WTC11 (cell line): ENCODE data around the gene SUDS3. TPM values are rescaled to one million over a fixed set of nuclear protein-coding genes. Genes with fewer than 3 reads are reported as not detected.

Experiments used
- ATAC-seq: fragments of 200-7000 bp; cut with Tn5 transposase; 2 replicates; pipeline ENCODE4 v1.10.0; 2021; ENCODE audit warnings: mild to moderate bottlenecking, moderate library complexity
- CTCF ChIA-PET: fragments of 300-600 bp; sonication (Branson Sonifier 250); formaldehyde crosslinking; loops from one replicate; lab custom pipeline; 2021; ENCODE audit warnings: antibody characterized with exemption; lab: Charles Lee
- POLR2A ChIA-PET: fragments of 350-600 bp; sonication (Branson Sonifier 250); formaldehyde crosslinking; loops from one replicate; lab custom pipeline; 2021; ENCODE audit warnings: antibody characterized with exemption; lab: Charles Lee
- DNase-seq: peaks from one replicate; pipeline ENCODE4 v3.0.0; 2021; ENCODE audit warnings: low spot score
- H3K27ac Mint-ChIP-seq: 2 replicates; pipeline ENCODE4 v1.8.0; 2021; ENCODE audit warnings: mixed read lengths
- H3K27me3 Mint-ChIP-seq: 2 replicates; pipeline ENCODE4 v1.8.0; 2021; ENCODE audit warnings: low read depth, mild to moderate bottlenecking, moderate library complexity, mixed read lengths
- H3K36me3 Mint-ChIP-seq: 2 replicates; pipeline ENCODE4 v1.8.0; 2021; ENCODE audit warnings: mixed read lengths
- H3K4me1 Mint-ChIP-seq: 2 replicates; pipeline ENCODE4 v1.8.0; 2022; ENCODE audit warnings: mixed read lengths
- H3K4me3 Mint-ChIP-seq: 2 replicates; pipeline ENCODE4 v1.8.0; 2021; ENCODE audit warnings: mild to moderate bottlenecking, moderate library complexity, mixed read lengths
- H3K9me3 Mint-ChIP-seq: 2 replicates; pipeline ENCODE4 v1.8.0; 2021; ENCODE audit warnings: mixed read lengths
- AR ChIP-seq: fragments of 250-450 bp; sonication (Bioruptor Pico); IDR thresholded peaks from 2 replicates; pipeline ENCODE4 v1.9.0; 2021; ENCODE audit warnings: mild to moderate bottlenecking
- CDX4 ChIP-seq: fragments of 250-450 bp; sonication (Bioruptor Pico); IDR thresholded peaks from 2 replicates; pipeline ENCODE4 v1.9.0; 2021; ENCODE audit warnings: moderate library complexity, mild to moderate bottlenecking, inconsistent platforms, borderline replicate concordance
- CREB1 ChIP-seq: sonication (generic); formaldehyde crosslinking; IDR thresholded peaks from 2 replicates; pipeline ENCODE4 v1.8.0; 2023; ENCODE audit warnings: mild to moderate bottlenecking, missing genetic modification reagents
- CTCF ChIP-seq: fragments of 200-600 bp; IDR thresholded peaks from 2 replicates; pipeline ENCODE4 v1.8.0; 2022; ENCODE audit warnings: antibody characterized with exemption
- E2F1 ChIP-seq: sonication (generic); formaldehyde crosslinking; IDR thresholded peaks from 2 replicates; pipeline ENCODE4 v1.8.0; 2022; ENCODE audit warnings: mild to moderate bottlenecking, missing genetic modification reagents
- ETV6 ChIP-seq: sonication (generic); formaldehyde crosslinking; IDR thresholded peaks from 2 replicates; pipeline ENCODE4 v1.8.1; 2022; ENCODE audit warnings: mild to moderate bottlenecking, missing genetic modification reagents
- FOXP1 ChIP-seq: sonication (generic); formaldehyde crosslinking; IDR thresholded peaks from 2 replicates; pipeline ENCODE4 v1.8.0; 2022; ENCODE audit warnings: missing genetic modification reagents, mild to moderate bottlenecking, moderate library complexity, borderline replicate concordance
- GABPB1 ChIP-seq: sonication (generic); formaldehyde crosslinking; IDR thresholded peaks from 2 replicates; pipeline ENCODE4 v1.8.1; 2023; ENCODE audit warnings: mild to moderate bottlenecking, missing genetic modification reagents
- HMGXB4 ChIP-seq: sonication (generic); formaldehyde crosslinking; IDR thresholded peaks from 2 replicates; pipeline ENCODE4 v1.8.1; 2023; ENCODE audit warnings: mild to moderate bottlenecking, moderate library complexity, missing genetic modification reagents
- IRF2 ChIP-seq: sonication (generic); formaldehyde crosslinking; IDR thresholded peaks from 2 replicates; pipeline ENCODE4 v1.8.0; 2022; ENCODE audit warnings: low read depth, missing genetic modification reagents, borderline replicate concordance
- JUN ChIP-seq: sonication (generic); formaldehyde crosslinking; IDR thresholded peaks from 2 replicates; pipeline ENCODE4 v1.8.0; 2023; ENCODE audit warnings: mild to moderate bottlenecking, missing genetic modification reagents
- NR3C1 ChIP-seq: sonication (generic); formaldehyde crosslinking; conservative IDR thresholded peaks from 2 replicates; pipeline ENCODE4 v1.8.1; 2023; ENCODE audit warnings: low read depth, mild to moderate bottlenecking, missing genetic modification reagents
- PRDM15 ChIP-seq: sonication (generic); formaldehyde crosslinking; IDR thresholded peaks from 2 replicates; pipeline ENCODE4 v1.8.0; 2022; ENCODE audit warnings: missing genetic modification reagents
- RELA ChIP-seq: sonication (generic); formaldehyde crosslinking; IDR thresholded peaks from 2 replicates; pipeline ENCODE4 v1.8.1; 2022; ENCODE audit warnings: missing genetic modification reagents, mild to moderate bottlenecking, borderline replicate concordance
- RORB ChIP-seq: fragments of 250-450 bp; sonication (Bioruptor Pico); IDR thresholded peaks from 2 replicates; pipeline ENCODE4 v1.9.0; 2021; ENCODE audit warnings: mild to moderate bottlenecking
- SOX15 ChIP-seq: fragments of 250-450 bp; sonication (Bioruptor Pico); IDR thresholded peaks from 2 replicates; pipeline ENCODE4 v1.9.0; 2021; ENCODE audit warnings: mild to moderate bottlenecking
- TEAD1 ChIP-seq: sonication (generic); formaldehyde crosslinking; IDR thresholded peaks from 2 replicates; pipeline ENCODE4 v1.8.0; 2022; ENCODE audit warnings: mild to moderate bottlenecking, missing genetic modification reagents
- TEAD4 ChIP-seq: sonication (generic); formaldehyde crosslinking; IDR thresholded peaks from 2 replicates; pipeline ENCODE4 v1.8.0; 2022; ENCODE audit warnings: mild to moderate bottlenecking, missing genetic modification reagents
- USF1 ChIP-seq: sonication (generic); formaldehyde crosslinking; IDR thresholded peaks from 2 replicates; pipeline ENCODE4 v1.8.0; 2022; ENCODE audit warnings: mild to moderate bottlenecking, missing genetic modification reagents
- ZBTB21 ChIP-seq: sonication (generic); formaldehyde crosslinking; IDR thresholded peaks from 2 replicates; pipeline ENCODE4 v1.8.1; 2023; ENCODE audit warnings: mild to moderate bottlenecking, missing genetic modification reagents, borderline replicate concordance
- ZNF232 ChIP-seq: sonication (generic); formaldehyde crosslinking; IDR thresholded peaks from 2 replicates; pipeline ENCODE4 v1.8.0; 2022; ENCODE audit warnings: mild to moderate bottlenecking, missing genetic modification reagents
- ZSCAN18 ChIP-seq: fragments of 250-450 bp; sonication (Bioruptor Pico); IDR thresholded peaks from 2 replicates; pipeline ENCODE4 v2.1.2; 2022; ENCODE audit warnings: mild to moderate bottlenecking, moderate library complexity
- total RNA-seq: library from RNA; stranded (reverse); gene quantifications from 3 replicates; pipeline ENCODE4 v1.2.3, GENCODE V29; 2021

The SUDS3 gene
- total RNA-seq, 1 experiment from 2014 or later: 63.9 TPM

- CTCF ChIA-PET: no interaction called here
- H3K36me3 Mint-ChIP-seq: no peaks in the 10 kb centered on the region
- no peak overlapping the region for H3K27ac Mint-ChIP-seq
- no peaks in the 10 kb centered on the region for H3K27me3 Mint-ChIP-seq
- no peak for DNase-seq
- H3K4me1 Mint-ChIP-seq: peaks cover 6% of the 10 kb centered on the region
- H3K4me3 Mint-ChIP-seq: no peak overlapping the region
- no peak for TF ChIP-seq E2F1
- no peak for TF ChIP-seq JUN (CRISPR knock-in tag)
- no peak for TF ChIP-seq CDX4 (CRISPR knock-in tag)
- TF ChIP-seq TEAD1 (CRISPR knock-in tag): no peak
- TF ChIP-seq ZSCAN18: no peak
- no peak for TF ChIP-seq CREB1 (CRISPR knock-in tag)
- TF ChIP-seq ZNF232 (CRISPR knock-in tag): no peak
- no peak for TF ChIP-seq ETV6 (CRISPR knock-in tag)
- TF ChIP-seq NR3C1 (CRISPR knock-in tag): no peak
- TF ChIP-seq RELA (CRISPR knock-in tag): no peak
- TF ChIP-seq USF1: no peak
- TF ChIP-seq SOX15 (CRISPR knock-in tag): no peak
- no peak for TF ChIP-seq CTCF
- no peak for TF ChIP-seq TEAD4 (CRISPR knock-in tag)
- no peak for TF ChIP-seq IRF2 (CRISPR knock-in tag)
- TF ChIP-seq AR (CRISPR knock-in tag): no peak
- no peak for TF ChIP-seq GABPB1 (CRISPR knock-in tag)
- no peak for TF ChIP-seq RORB (CRISPR knock-in tag)
- TF ChIP-seq, all 79 proteins: peak for 0
- ATAC-seq: no peak
- POLR2A ChIA-PET: no interaction called here
- no peaks in the 10 kb centered on the region for H3K9me3 Mint-ChIP-seq
These were observed 41.3 kb upstream of the SUDS3 start for GRCh38 chr12:118334939-118335567.

GRCh38 chr12:118336123-118336522 is 40.2 kb upstream of the SUDS3 start:
- H3K9me3 Mint-ChIP-seq: no peaks in the 10 kb centered on the region
- no peaks in the 10 kb centered on the region for H3K36me3 Mint-ChIP-seq
- CTCF ChIA-PET: no interaction called here
- H3K4me1 Mint-ChIP-seq: peaks cover 6% of the 10 kb centered on the region
- ATAC-seq (no peak), DNase-seq (no peak)
- no peak overlapping the region for H3K4me3 Mint-ChIP-seq
- POLR2A ChIA-PET: no interaction called here
- no peak overlapping the region for H3K27ac Mint-ChIP-seq
- H3K27me3 Mint-ChIP-seq: no peaks in the 10 kb centered on the region
- TF ChIP-seq FOXP1 (no peak), TEAD1 (CRISPR knock-in tag) (no peak), ZBTB21 (CRISPR knock-in tag) (no peak), HMGXB4 (CRISPR knock-in tag) (no peak), PRDM15 (CRISPR knock-in tag) (no peak)
